Measurements from ENCODE around the gene RANBP17. TPM values are rescaled to one million over a fixed set of nuclear protein-coding genes. Genes with fewer than 3 reads are reported as not detected.

Gene RANBP17
- total RNA-seq, 1 experiment from 2014 or later, result 6.0 TPM

DNA sequence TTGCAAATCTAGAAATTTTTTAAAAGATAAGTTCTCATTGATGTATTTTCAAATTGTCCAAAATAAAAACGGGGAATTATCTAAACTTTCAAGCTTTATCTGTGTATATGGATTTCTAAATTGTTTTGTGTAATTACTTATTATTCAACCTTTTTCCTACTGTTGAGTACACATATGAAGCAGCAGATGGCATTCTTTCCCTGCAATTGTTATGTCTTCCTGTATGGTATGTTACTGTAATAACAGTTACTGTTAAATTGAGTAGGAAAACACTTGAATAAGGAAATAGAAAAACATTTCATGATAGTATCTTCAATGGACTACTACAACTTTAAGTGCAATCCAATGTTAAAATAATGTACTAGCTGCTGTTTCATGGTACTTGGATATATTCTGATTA, 124.8 kb downstream of the RANBP17 start:
- no peak overlapping the region for H3K9ac ChIP-seq (ENCODE audit: low read length)
- H3K27ac ChIP-seq (ENCODE audit: low read length), result no peak overlapping the region
- no peaks in the 10 kb centered on the region for H3K9me3 ChIP-seq (ENCODE audit: low read length)
- H3F3A ChIP-seq (ENCODE audit: low read length, unreplicated experiment), result no peaks in the 10 kb centered on the region
- H3K36me3 ChIP-seq (ENCODE audit: low read depth, low read length), result no peaks in the 10 kb centered on the region
- intact Hi-C loops (cut with micrococcal nuclease), result loop anchor here (1.0 to 5.0 kb wide), 4 partner anchors 166 to 356 kb away; no protein-coding TSS in a partner anchor
- ChIA-PET CTCF (interaction anchor here (0.8 kb wide), 1 partner anchor 357 kb away, joined by 3 read pairs; no protein-coding TSS in a partner anchor), POLR2A (ENCODE audit: unreplicated experiment) (no interaction called here)
- no peak overlapping the region for H2AFZ ChIP-seq (ENCODE audit: low read length)
- no peaks in the 10 kb centered on the region for H3K79me2 ChIP-seq (ENCODE audit: low read length)
- peak; percentile 29 for DNase-seq
- no peaks in the 10 kb centered on the region for H3K9me2 ChIP-seq (replicated peaks; ENCODE audit: low read length)
- ATAC-seq, result no peak; the same call in 1 of the 2 replicates
- H3K4me3 ChIP-seq (ENCODE audit: low read length), result no peak overlapping the region
- no peak overlapping the region for H3K4me2 ChIP-seq (ENCODE audit: low read length)
- no peak for TF ChIP-seq EZH2 (IDR thresholded peaks at IDR 0.05; ENCODE audit: low read length, unreplicated experiment)
- TF ChIP-seq, protein P1, sequence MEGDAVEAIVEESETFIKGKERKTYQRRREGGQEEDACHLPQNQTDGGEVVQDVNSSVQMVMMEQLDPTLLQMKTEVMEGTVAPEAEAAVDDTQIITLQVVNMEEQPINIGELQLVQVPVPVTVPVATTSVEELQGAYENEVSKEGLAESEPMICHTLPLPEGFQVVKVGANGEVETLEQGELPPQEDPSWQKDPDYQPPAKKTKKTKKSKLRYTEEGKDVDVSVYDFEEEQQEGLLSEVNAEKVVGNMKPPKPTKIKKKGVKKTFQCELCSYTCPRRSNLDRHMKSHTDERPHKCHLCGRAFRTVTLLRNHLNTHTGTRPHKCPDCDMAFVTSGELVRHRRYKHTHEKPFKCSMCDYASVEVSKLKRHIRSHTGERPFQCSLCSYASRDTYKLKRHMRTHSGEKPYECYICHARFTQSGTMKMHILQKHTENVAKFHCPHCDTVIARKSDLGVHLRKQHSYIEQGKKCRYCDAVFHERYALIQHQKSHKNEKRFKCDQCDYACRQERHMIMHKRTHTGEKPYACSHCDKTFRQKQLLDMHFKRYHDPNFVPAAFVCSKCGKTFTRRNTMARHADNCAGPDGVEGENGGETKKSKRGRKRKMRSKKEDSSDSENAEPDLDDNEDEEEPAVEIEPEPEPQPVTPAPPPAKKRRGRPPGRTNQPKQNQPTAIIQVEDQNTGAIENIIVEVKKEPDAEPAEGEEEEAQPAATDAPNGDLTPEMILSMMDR (conservative IDR thresholded peaks at IDR 0.05; ENCODE audit: low read depth, low read length), result peak; percentile 54
- H4K20me1 ChIP-seq (ENCODE audit: low read length), result no peaks in the 10 kb centered on the region
- H3K4me1 ChIP-seq (ENCODE audit: insufficient read depth, low read length), result no peaks in the 10 kb centered on the region
- no peaks in the 10 kb centered on the region for H3K27me3 ChIP-seq (ENCODE audit: low read length)
- BruUV-seq (replicated peaks), result no TSS peak

DNA sequence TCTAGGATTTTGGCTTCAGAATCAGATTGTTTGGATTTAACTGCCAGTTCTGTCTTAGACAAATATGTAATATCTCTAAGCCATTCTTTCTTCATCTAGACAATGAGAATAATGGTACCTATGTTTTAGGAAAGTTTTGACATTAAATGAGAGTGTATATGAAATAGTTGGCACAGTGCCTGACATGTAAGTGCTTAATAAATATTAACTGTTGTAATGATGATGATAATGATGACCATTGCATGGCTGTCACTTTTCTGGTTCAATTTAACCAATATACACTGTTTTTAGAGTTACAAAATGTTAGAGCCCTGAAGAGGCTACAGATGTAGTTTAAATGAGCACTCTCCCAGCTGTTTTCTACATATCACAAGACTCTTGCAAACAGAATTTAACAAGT, 131.7 kb downstream of the RANBP17 start:
- intact Hi-C loops (cut with micrococcal nuclease), result no loop called here
- no peak overlapping the region for H3K4me2 ChIP-seq (ENCODE audit: low read length)
- DNase-seq, result no peak
- no peaks in the 10 kb centered on the region for H3K27me3 ChIP-seq (ENCODE audit: low read length)
- no peaks in the 10 kb centered on the region for H4K20me1 ChIP-seq (ENCODE audit: low read length)
- no peak overlapping the region for H2AFZ ChIP-seq (ENCODE audit: low read length)
- H3K4me1 ChIP-seq (ENCODE audit: insufficient read depth, low read length), result no peaks in the 10 kb centered on the region
- no peaks in the 10 kb centered on the region for H3K9me3 ChIP-seq (ENCODE audit: low read length)
- H3K79me2 ChIP-seq (ENCODE audit: low read length), result no peaks in the 10 kb centered on the region
- no peak overlapping the region for H3K4me3 ChIP-seq (ENCODE audit: low read length)
- TF ChIP-seq, protein P1 (conservative IDR thresholded peaks at IDR 0.05; ENCODE audit: low read depth, low read length), result no peak
- TF ChIP-seq EZH2 (IDR thresholded peaks at IDR 0.05; ENCODE audit: low read length, unreplicated experiment), result no peak
- TF ChIP-seq EZH2phosphoT487 (IDR thresholded peaks at IDR 0.05; ENCODE audit: borderline replicate concordance, low read length), result no peak
- ChIA-PET CTCF (no interaction called here), POLR2A (ENCODE audit: unreplicated experiment) (no interaction called here)
- H3F3A ChIP-seq (ENCODE audit: low read length, unreplicated experiment), result no peaks in the 10 kb centered on the region
- ATAC-seq, result no peak
- H3K27ac ChIP-seq (ENCODE audit: low read length), result no peak overlapping the region
- no peaks in the 10 kb centered on the region for H3K36me3 ChIP-seq (ENCODE audit: low read depth, low read length)
- no peaks in the 10 kb centered on the region for H3K9me2 ChIP-seq (replicated peaks; ENCODE audit: low read length)
- no peak overlapping the region for H3K9ac ChIP-seq (ENCODE audit: low read length)
- BruUV-seq (replicated peaks), result no TSS peak

DNA sequence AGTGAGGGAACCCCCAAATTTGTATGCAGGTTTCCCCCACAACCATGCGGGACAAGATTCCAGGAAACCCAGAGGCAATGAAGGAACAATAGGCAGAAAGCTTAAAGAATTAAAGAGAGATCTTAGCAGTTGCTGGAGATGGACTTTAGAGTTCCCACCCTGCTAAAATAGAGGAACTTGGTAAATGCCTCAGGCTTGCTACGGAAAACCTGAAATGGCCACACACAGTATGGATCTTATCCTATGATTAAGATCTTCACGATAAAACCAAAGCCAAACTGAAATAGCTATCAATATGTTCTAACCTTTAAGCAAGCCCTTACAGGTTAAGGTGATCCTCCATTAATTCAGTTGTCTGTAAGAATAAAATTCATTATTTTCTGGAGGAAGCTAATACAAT, 148.3 kb downstream of the RANBP17 start:
- ATAC-seq, result no peak
- Histone ChIP-seq H3K27me3 (ENCODE audit: low read length) (no peaks in the 10 kb centered on the region), H3K9ac (ENCODE audit: low read length) (no peak overlapping the region), H3K4me3 (ENCODE audit: low read length) (no peak overlapping the region), H3K36me3 (ENCODE audit: low read depth, low read length) (no peaks in the 10 kb centered on the region), H3K9me2 (replicated peaks; ENCODE audit: low read length) (no peaks in the 10 kb centered on the region), H2AFZ (ENCODE audit: low read length) (no peak overlapping the region), H3K27ac (ENCODE audit: low read length) (no peak overlapping the region), H4K20me1 (ENCODE audit: low read length) (no peaks in the 10 kb centered on the region), H3K4me1 (ENCODE audit: insufficient read depth, low read length) (no peaks in the 10 kb centered on the region), H3K4me2 (ENCODE audit: low read length) (no peak overlapping the region), H3F3A (ENCODE audit: low read length, unreplicated experiment) (no peaks in the 10 kb centered on the region), H3K9me3 (ENCODE audit: low read length) (no peaks in the 10 kb centered on the region), H3K79me2 (ENCODE audit: low read length) (no peaks in the 10 kb centered on the region)
- no TSS peak for BruUV-seq (replicated peaks)
- DNase-seq, result no peak
- no peak for TF ChIP-seq EZH2 (IDR thresholded peaks at IDR 0.05; ENCODE audit: low read length, unreplicated experiment)
- TF ChIP-seq, protein P1 (conservative IDR thresholded peaks at IDR 0.05; ENCODE audit: low read depth, low read length), result no peak
- no peak for TF ChIP-seq EZH2phosphoT487 (IDR thresholded peaks at IDR 0.05; ENCODE audit: borderline replicate concordance, low read length)
- ChIA-PET CTCF (no interaction called here), POLR2A (ENCODE audit: unreplicated experiment) (no interaction called here)
- intact Hi-C loops (cut with micrococcal nuclease), result no loop called here
